ENCODE results near the gene KLK10. TPM values are rescaled to one million over a fixed set of nuclear protein-coding genes. Genes with fewer than 3 reads are reported as not detected.
"Not testable (repeated sequence)": the region's sequence is repeated elsewhere in the genome, so short reads cannot be mapped to it uniquely, and the experiment has no call there.

The KLK10 gene
- total RNA-seq, 4 donors from 2014 or later: 1.6 TPM; not detected in 3

DNA sequence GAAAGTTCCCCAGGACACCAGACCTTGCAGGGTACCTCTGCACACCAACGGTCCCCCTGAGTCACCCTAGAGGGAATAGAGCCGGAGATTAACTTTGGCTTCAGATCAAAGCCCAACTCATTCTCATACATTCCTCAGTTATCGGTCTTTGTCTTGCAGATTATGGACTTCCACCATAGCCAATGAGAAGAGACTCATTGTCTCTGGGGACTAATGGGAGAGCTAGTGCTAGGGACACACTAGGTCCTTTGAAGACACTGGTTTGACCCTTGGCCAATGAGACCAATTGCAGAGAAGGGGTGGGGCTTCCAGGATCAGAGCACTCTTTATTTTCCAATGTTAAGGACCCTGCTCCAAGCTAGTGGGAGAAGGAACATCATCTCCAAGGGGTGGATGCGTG is 41.9 kb downstream of the KLK10 start:
- no peak for TF ChIP-seq CTCF (IDR thresholded peaks at IDR 0.05 in 4 of 5, conservative IDR thresholded peaks at IDR 0.05 in 1 of 5)
- no peak for TF ChIP-seq POLR2A (IDR thresholded peaks at IDR 0.05)
- Histone ChIP-seq H3K27ac (no peak overlapping the region), H3K4me3 (no peak overlapping the region), H3K36me3 (no peaks in the 10 kb centered on the region), H3K27me3 (no peaks in the 10 kb centered on the region), H3K4me1 (no peaks in the 10 kb centered on the region), H3K9me3 (no peaks in the 10 kb centered on the region)
- in situ Hi-C loops (cut with MboI; ENCODE audit: low sequenced_read_pairs in 4 of 4) (no loop called here), intact Hi-C loops (cut with DNase I; ENCODE audit: low total_unique reads) (no loop called here)
- ATAC-seq (no peak), DNase-seq (no peak)

GRCh38 chr19:50975766-50976165 is 43.7 kb downstream of the KLK10 start:
- H3K36me3 ChIP-seq: no peaks in the 10 kb centered on the region
- H3K4me1 ChIP-seq: no peaks in the 10 kb centered on the region
- TF ChIP-seq CTCF (IDR thresholded peaks at IDR 0.05 in 4 of 5, conservative IDR thresholded peaks at IDR 0.05 in 1 of 5): no peak
- no peak for TF ChIP-seq POLR2A (IDR thresholded peaks at IDR 0.05)
- ATAC-seq (no peak), DNase-seq (no peak)
- no peaks in the 10 kb centered on the region for H3K9me3 ChIP-seq
- H3K4me3 ChIP-seq: no peak overlapping the region
- H3K27ac ChIP-seq: no peak overlapping the region
- intact Hi-C loops (cut with DNase I; ENCODE audit: low total_unique reads) (no loop called here), in situ Hi-C loops (cut with MboI; ENCODE audit: low sequenced_read_pairs in 4 of 4) (no loop called here)
- H3K27me3 ChIP-seq: no peaks in the 10 kb centered on the region

GRCh38 chr19:50974702-50975556 is 44.6 kb downstream of the KLK10 start:
- intact Hi-C loops (cut with DNase I; ENCODE audit: low total_unique reads): no loop called here

DNA sequence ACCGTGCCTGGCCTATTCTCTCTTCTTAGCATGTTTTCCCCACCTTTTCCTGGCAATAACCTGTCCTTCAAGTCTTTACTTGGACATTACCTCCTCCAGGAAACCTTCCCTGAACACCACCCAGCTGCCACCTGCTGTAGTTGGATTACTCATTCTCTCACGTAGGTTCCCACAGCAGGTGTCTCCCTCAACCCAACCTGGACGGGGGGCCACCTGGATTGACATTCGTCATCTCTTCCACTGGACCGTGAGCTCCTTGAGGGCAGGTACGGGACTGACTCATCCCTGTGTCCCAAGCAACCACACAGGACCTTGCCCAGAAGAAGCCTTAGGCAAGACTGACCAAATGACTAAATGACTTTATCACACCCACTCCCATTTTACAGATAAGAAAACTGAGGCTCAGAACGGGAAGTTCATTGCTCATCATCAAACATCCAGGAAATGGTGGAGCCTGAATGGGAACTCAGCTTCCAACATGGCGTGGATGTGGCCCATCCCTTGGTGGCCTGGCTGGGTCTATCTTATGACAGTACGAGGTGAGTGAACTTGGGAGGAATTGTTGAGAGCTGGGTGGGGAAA is 46.6 kb downstream of the KLK10 start:
- DNase-seq (no peak), ATAC-seq (no peak)
- in situ Hi-C loops (cut with MboI; ENCODE audit: low sequenced_read_pairs in 4 of 4) (no loop called here), intact Hi-C loops (cut with DNase I; ENCODE audit: low total_unique reads) (no loop called here)
- Histone ChIP-seq H3K4me1 (no peaks in the 10 kb centered on the region), H3K9me3 (no peaks in the 10 kb centered on the region), H3K27me3 (peaks cover 0 to 3% (median 0%) of the 10 kb centered on the region in 3 donors), H3K36me3 (no peaks in the 10 kb centered on the region), H3K4me3 (no peak overlapping the region), H3K27ac (no peak overlapping the region)
- TF ChIP-seq POLR2A (IDR thresholded peaks at IDR 0.05) (no peak), CTCF (IDR thresholded peaks at IDR 0.05 in 4 of 5, conservative IDR thresholded peaks at IDR 0.05 in 1 of 5) (no peak)

More at GRCh38 chr19:50974702-50975556, 44.6 kb downstream of the KLK10 start:
- Histone ChIP-seq H3K27ac (no peak overlapping the region), H3K27me3 (no peaks in the 10 kb centered on the region), H3K9me3 (no peaks in the 10 kb centered on the region), H3K4me3 (no peak overlapping the region), H3K36me3 (no peaks in the 10 kb centered on the region), H3K4me1 (no peaks in the 10 kb centered on the region)
- DNase-seq: no peak
- TF ChIP-seq CTCF (IDR thresholded peaks at IDR 0.05 in 4 of 5, conservative IDR thresholded peaks at IDR 0.05 in 1 of 5): no peak
- no peak for TF ChIP-seq POLR2A (IDR thresholded peaks at IDR 0.05)
- ATAC-seq: no peak
- in situ Hi-C loops (cut with MboI; ENCODE audit: low sequenced_read_pairs in 4 of 4): no loop called here

DNA sequence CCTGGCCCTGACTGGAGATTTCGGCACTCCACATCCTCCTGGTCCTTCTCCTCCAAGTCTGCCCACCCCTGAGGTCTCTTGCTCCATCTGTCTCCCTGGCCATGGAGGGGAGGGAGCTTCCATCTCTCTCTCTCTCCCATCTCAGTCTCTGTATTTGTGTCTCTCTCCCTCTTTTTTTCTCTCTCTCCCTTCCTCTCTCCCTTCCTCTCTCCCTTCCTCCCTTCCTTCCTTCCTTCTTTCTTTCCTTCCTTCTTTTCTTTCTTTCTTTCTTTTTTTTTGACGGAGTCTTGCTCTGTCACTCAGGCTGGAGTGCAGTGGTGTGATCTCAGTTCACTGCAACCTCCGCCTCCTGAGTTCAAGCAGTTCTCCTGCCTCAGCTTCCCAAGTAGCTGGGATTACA is 49.7 kb downstream of the KLK10 start:
- H3K27me3 ChIP-seq; H3K4me1 ChIP-seq; H3K9me3 ChIP-seq; H3K36me3 ChIP-seq; ATAC-seq; H3K4me3 ChIP-seq; DNase-seq; intact Hi-C loops (cut with DNase I; ENCODE audit: low total_unique reads); H3K27ac ChIP-seq; in situ Hi-C loops (cut with MboI; ENCODE audit: low sequenced_read_pairs in 4 of 4): not testable (repeated sequence)
